ENCODE data around the gene DPH6. TPM values are rescaled to one million over a fixed set of nuclear protein-coding genes. Genes with fewer than 3 reads are reported as not detected.

The DPH6 gene
- total and polyA plus RNA-seq, 4 donors, result 3.4 to 14.3 (median 10.4) TPM

- TF ChIP-seq RAD21 (IDR thresholded peaks at IDR 0.05) (no peak), EGR1 (IDR thresholded peaks at IDR 0.05; ENCODE audit: low read depth in 2 of 2) (no peak), HNF4G (IDR thresholded peaks at IDR 0.05) (no peak), SP1 (IDR thresholded peaks at IDR 0.05) (no peak), HNF4A (conservative IDR thresholded peaks at IDR 0.05) (no peak), GABPA (IDR thresholded peaks at IDR 0.05 in 1 of 2, conservative IDR thresholded peaks at IDR 0.05 in 1 of 2) (no peak), TAF1 (conservative IDR thresholded peaks at IDR 0.05) (no peak), ATF3 (IDR thresholded peaks at IDR 0.05) (no peak), CTCF (IDR thresholded peaks at IDR 0.05; ENCODE audit: low read depth, low read length, missing input control) (no peak)
- Histone ChIP-seq H3K9me3 (ENCODE audit: control insufficient read depth in 4 of 4, low read length in 3 of 4) (no peaks in the 10 kb centered on the region), H3K27ac (ENCODE audit: low read depth in 1 of 2, low read length in 2 of 2) (no peak overlapping the region), H3K4me3 (ENCODE audit: low read depth in 1 of 3, low read length in 3 of 3) (no peak overlapping the region), H3K9ac (ENCODE audit: low read depth in 1 of 2, low read length in 2 of 2) (no peak overlapping the region), H3K27me3 (ENCODE audit: control insufficient read depth in 4 of 4, insufficient read depth in 4 of 4, low read length in 3 of 4) (no peaks in the 10 kb centered on the region), H3K36me3 (ENCODE audit: control insufficient read depth in 4 of 4, insufficient read depth in 3 of 4, low read depth in 1 of 4, low read length in 3 of 4) (peaks cover 0 to 4% (median 0%) of the 10 kb centered on the region in 4 donors), H3K4me1 (ENCODE audit: control insufficient read depth in 4 of 4, insufficient read depth in 4 of 4, low read length in 3 of 4) (no peaks in the 10 kb centered on the region)
- WGBS, result 95% methylated on average over 1 of the region's 1 CpG
- no peak for DNase-seq (ENCODE audit: low spot score)
These were observed 64.9 kb downstream of the DPH6 start for GRCh38 chr15:35481064-35481463.

GRCh38 chr15:35479423-35479822 is 66.5 kb downstream of the DPH6 start:
- 49% methylated on average over 1 of the region's 1 CpG for WGBS
- Histone ChIP-seq H3K4me3 (ENCODE audit: low read depth in 1 of 3, low read length in 3 of 3) (no peak overlapping the region), H3K36me3 (ENCODE audit: control insufficient read depth in 4 of 4, insufficient read depth in 3 of 4, low read depth in 1 of 4, low read length in 3 of 4) (peaks cover 0 to 3% (median 0%) of the 10 kb centered on the region in 4 donors), H3K4me1 (ENCODE audit: control insufficient read depth in 4 of 4, insufficient read depth in 4 of 4, low read length in 3 of 4) (no peaks in the 10 kb centered on the region), H3K9ac (ENCODE audit: low read depth in 1 of 2, low read length in 2 of 2) (no peak overlapping the region), H3K9me3 (ENCODE audit: control insufficient read depth in 4 of 4, low read length in 3 of 4) (no peaks in the 10 kb centered on the region), H3K27me3 (ENCODE audit: control insufficient read depth in 4 of 4, insufficient read depth in 4 of 4, low read length in 3 of 4) (no peaks in the 10 kb centered on the region), H3K27ac (ENCODE audit: low read depth in 1 of 2, low read length in 2 of 2) (no peak overlapping the region)
- TF ChIP-seq MAX (IDR thresholded peaks at IDR 0.05) (no peak), ZBTB33 (IDR thresholded peaks at IDR 0.05) (no peak), FOXA2 (IDR thresholded peaks at IDR 0.05) (no peak), JUND (IDR thresholded peaks at IDR 0.05) (no peak), RAD21 (IDR thresholded peaks at IDR 0.05) (no peak), YY1 (IDR thresholded peaks at IDR 0.05) (no peak), HNF4G (IDR thresholded peaks at IDR 0.05) (no peak), GABPA (IDR thresholded peaks at IDR 0.05 in 1 of 2, conservative IDR thresholded peaks at IDR 0.05 in 1 of 2) (no peak), NR2F2 (IDR thresholded peaks at IDR 0.05) (no peak), TAF1 (conservative IDR thresholded peaks at IDR 0.05) (no peak), ATF3 (IDR thresholded peaks at IDR 0.05) (no peak), HNF4A (conservative IDR thresholded peaks at IDR 0.05) (no peak), EGR1 (IDR thresholded peaks at IDR 0.05; ENCODE audit: low read depth in 2 of 2) (no peak), REST (IDR thresholded peaks at IDR 0.05) (no peak), FOXA1 (IDR thresholded peaks at IDR 0.05) (no peak)
- no peak for DNase-seq (ENCODE audit: low spot score)
